Measurements from ENCODE around the gene S1PR1. TPM values are rescaled to one million over a fixed set of nuclear protein-coding genes. Genes with fewer than 3 reads are reported as not detected.

S1PR1 gene
- total RNA-seq, 2 experiments from 2014 or later, result 397 to 414 TPM

GRCh38 chr1:101264697-101265096 lies 27.9 kb downstream of the S1PR1 start:
- peak in 6 of 14 experiments; percentile 6 to 85 (median 46) for DNase-seq
- no peaks in the 10 kb centered on the region for H3K27me3 ChIP-seq (ENCODE audit: control insufficient read depth in 1 of 2, insufficient read depth in 2 of 2, low read length in 2 of 2)
- TF ChIP-seq CTCF (IDR thresholded peaks at IDR 0.05), result no peak
- H3K27ac Mint-ChIP-seq, result peak overlapping the region; percentile 90
- H3K4me3 ChIP-seq (ENCODE audit: low read length), result peak overlapping the region; percentile 12
- peaks cover 72% of the 10 kb centered on the region for H3K4me1 ChIP-seq (ENCODE audit: insufficient read depth, low read length)
- peaks cover 10% of the 10 kb centered on the region for H3K36me3 Mint-ChIP-seq (ENCODE audit: low read depth)
- no peaks in the 10 kb centered on the region for H3K9me3 ChIP-seq (ENCODE audit: control insufficient read depth in 1 of 2, insufficient read depth in 1 of 2, low read length in 2 of 2)
- H3K4me1 Mint-ChIP-seq (ENCODE audit: low read depth), result peaks cover 78% of the 10 kb centered on the region
- intact Hi-C loops (cut with DNase I, micrococcal nuclease), result loop anchor here in 1 of 2 experiments (2.0 kb wide), 1 partner anchor 14 kb away; no protein-coding TSS in a partner anchor
- peak overlapping the region in 1 of 2 donors; percentile 53 for H3K27ac ChIP-seq (ENCODE audit: low read depth in 1 of 2, low read length in 2 of 2)
- CTCF ChIA-PET, result interaction anchor here (1.4 kb wide), 1 partner anchor 26 kb away, joined by 5 read pairs; no protein-coding TSS in a partner anchor
- no peaks in the 10 kb centered on the region for H3K9me3 Mint-ChIP-seq
- POLR2A ChIA-PET, result interaction anchor here (0.8 to 5.2 kb wide), 10 partner anchors 14 to 152 kb away, joined by 3 to 55 read pairs (median 6); partner anchors contain the start of gene S1PR1
- H3K36me3 ChIP-seq (ENCODE audit: insufficient read depth, low read length), result no peaks in the 10 kb centered on the region
- peak; percentile 82 for ATAC-seq (ENCODE audit: poor library complexity)
- no peaks in the 10 kb centered on the region for H3K27me3 Mint-ChIP-seq
- peak overlapping the region; percentile 77 for H3K4me3 Mint-ChIP-seq

- peak overlapping the region; percentile 90 for H3K27ac Mint-ChIP-seq
- no peaks in the 10 kb centered on the region for H3K9me3 ChIP-seq (ENCODE audit: control insufficient read depth in 1 of 2, insufficient read depth in 1 of 2, low read length in 2 of 2)
- ChIA-PET POLR2A (interaction anchor here (0.6 to 5.2 kb wide), 9 partner anchors 8 to 153 kb away, joined by 3 to 55 read pairs (median 4); partner anchors contain the start of gene S1PR1), CTCF (interaction anchor here (1.4 to 3.4 kb wide), 2 partner anchors 23 to 27 kb away, joined by 5 to 13 read pairs; no protein-coding TSS in a partner anchor)
- no peaks in the 10 kb centered on the region for H3K9me3 Mint-ChIP-seq
- DNase-seq (no peak), ATAC-seq (ENCODE audit: poor library complexity) (no peak)
- H3K4me3 Mint-ChIP-seq, result peak overlapping the region; percentile 77
- peaks cover 15% of the 10 kb centered on the region for H3K36me3 Mint-ChIP-seq (ENCODE audit: low read depth)
- H3K27ac ChIP-seq (ENCODE audit: low read depth in 1 of 2, low read length in 2 of 2), result peak overlapping the region in 1 of 2 donors; percentile 53
- no peak for TF ChIP-seq CTCF (IDR thresholded peaks at IDR 0.05)
- H3K27me3 ChIP-seq (ENCODE audit: control insufficient read depth in 1 of 2, insufficient read depth in 2 of 2, low read length in 2 of 2), result no peaks in the 10 kb centered on the region
- H3K36me3 ChIP-seq (ENCODE audit: insufficient read depth, low read length), result no peaks in the 10 kb centered on the region
- H3K4me1 ChIP-seq (ENCODE audit: insufficient read depth, low read length), result peaks cover 63% of the 10 kb centered on the region
- peaks cover 72% of the 10 kb centered on the region for H3K4me1 Mint-ChIP-seq (ENCODE audit: low read depth)
- H3K27me3 Mint-ChIP-seq, result no peaks in the 10 kb centered on the region
- no peak overlapping the region for H3K4me3 ChIP-seq (ENCODE audit: low read length)
- intact Hi-C loops (cut with DNase I, micrococcal nuclease), result loop anchor here in 1 of 2 experiments (2.0 kb wide), 1 partner anchor 13 kb away; no protein-coding TSS in a partner anchor
Observed at GRCh38 chr1:101265684-101266083, 28.9 kb downstream of the S1PR1 start.

GRCh38 chr1:101267082-101267481 lies 30.3 kb downstream of the S1PR1 start:
- ATAC-seq (ENCODE audit: poor library complexity) (no peak), DNase-seq (no peak)
- peaks cover 0 to 5% of the 10 kb centered on the region in 2 experiments for H3K9me3 ChIP-seq (ENCODE audit: control insufficient read depth in 1 of 2, insufficient read depth in 1 of 2, low read length in 2 of 2)
- no peaks in the 10 kb centered on the region for H3K27me3 Mint-ChIP-seq
- no peaks in the 10 kb centered on the region for H3K36me3 ChIP-seq (ENCODE audit: insufficient read depth, low read length)
- H3K4me1 ChIP-seq (ENCODE audit: insufficient read depth, low read length), result peaks cover 55% of the 10 kb centered on the region
- no peaks in the 10 kb centered on the region for H3K9me3 Mint-ChIP-seq
- no peaks in the 10 kb centered on the region for H3K27me3 ChIP-seq (ENCODE audit: control insufficient read depth in 1 of 2, insufficient read depth in 2 of 2, low read length in 2 of 2)
- no peak overlapping the region for H3K27ac ChIP-seq (ENCODE audit: low read depth in 1 of 2, low read length in 2 of 2)
- peak overlapping the region; percentile 90 for H3K27ac Mint-ChIP-seq
- intact Hi-C loops (cut with DNase I, micrococcal nuclease), result no loop called here
- peak overlapping the region; percentile 2 for H3K4me3 Mint-ChIP-seq
- CTCF ChIA-PET, result interaction anchor here (1.1 to 3.4 kb wide), 3 partner anchors 12 to 21 kb away, joined by 3 to 13 read pairs (median 4); no protein-coding TSS in a partner anchor
- no peak overlapping the region for H3K4me3 ChIP-seq (ENCODE audit: low read length)
- POLR2A ChIA-PET, result interaction anchor here (0.5 to 5.2 kb wide), 7 partner anchors 12 to 725 kb away, joined by 3 to 31 read pairs (median 3); no protein-coding TSS in a partner anchor
- TF ChIP-seq CTCF (IDR thresholded peaks at IDR 0.05), result no peak
- peaks cover 23% of the 10 kb centered on the region for H3K36me3 Mint-ChIP-seq (ENCODE audit: low read depth)
- H3K4me1 Mint-ChIP-seq (ENCODE audit: low read depth), result peaks cover 65% of the 10 kb centered on the region
